Cerebellar cortex (tissue), 1 donor: ENCODE results near the gene NUDT14.

Experiments
- DNase-seq: peaks from one replicate; pipeline ENCODE4 v3.0.0-alpha.2; 2015; ENCODE audit warnings: low spot score

Gene NUDT14

GRCh38 chr14:105173901-105174894 is 6.9 kb downstream of the NUDT14 start:
- DNase-seq = no peak

GRCh38 chr14:105173145-105173544 is 8.0 kb downstream of the NUDT14 start:
- DNase-seq = no peak

DNA sequence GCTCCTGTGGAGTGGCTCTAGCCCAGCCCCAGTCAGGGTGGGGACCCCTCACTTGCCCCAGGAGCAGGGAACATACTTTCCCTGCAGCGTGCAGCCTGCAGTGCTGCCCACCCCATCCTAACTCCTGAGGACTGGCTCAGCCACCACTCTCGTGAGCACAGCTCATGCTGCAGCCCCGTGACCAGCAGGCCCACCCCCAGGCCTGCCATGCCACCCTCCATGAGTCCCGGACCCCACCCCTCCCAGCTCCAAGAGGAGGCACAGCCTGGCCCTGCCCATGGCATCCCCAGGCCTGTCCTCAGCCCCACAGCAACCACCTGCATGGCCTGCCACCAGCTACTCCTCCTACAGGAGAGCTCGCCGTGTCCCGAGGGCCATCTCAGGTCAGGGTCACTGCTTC is 8.6 kb downstream of the NUDT14 start:
- no peak for DNase-seq

GRCh38 chr14:105171004-105171673 is 10.0 kb downstream of the NUDT14 start:
- no peak for DNase-seq

GRCh38 chr14:105169776-105170655 is 11.1 kb downstream of the NUDT14 start:
- no peak for DNase-seq

GRCh38 chr14:105168979-105169507 is 12.1 kb downstream of the NUDT14 start:
- peak; percentile 43 for DNase-seq

DNA sequence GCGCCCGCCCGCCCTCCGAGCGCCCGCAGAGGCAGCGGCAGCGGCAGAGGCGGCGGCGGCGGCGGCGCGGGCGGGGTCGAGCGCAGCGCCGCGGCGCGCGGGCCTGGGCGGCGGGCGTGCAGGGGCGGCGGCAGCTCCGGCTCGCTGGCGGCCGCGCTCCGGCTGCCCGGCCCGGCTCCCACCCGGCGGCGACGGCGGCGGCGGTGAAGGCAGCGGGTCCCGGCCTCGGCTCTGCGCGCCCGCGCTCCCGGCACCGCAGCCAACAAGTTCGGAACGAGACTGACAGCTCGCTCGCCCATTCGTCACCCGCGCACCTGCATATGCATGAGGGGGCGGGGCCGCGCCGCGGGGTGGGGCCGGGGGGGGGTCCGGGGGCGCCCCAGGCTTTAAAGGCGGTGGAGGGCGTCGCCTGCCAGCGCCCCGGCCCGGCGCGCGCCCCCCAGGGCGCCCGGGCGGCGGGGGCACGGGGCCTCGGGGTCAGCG is 12.6 kb downstream of the NUDT14 start, which contains the start of gene JAG2:
JAG2 (minus strand) TSS at position 281 of the 483 bp plus-strand sequence. CDS start 356 bp downstream, outside the sequence.
- DNase-seq = peak; percentile 61

- no peak for DNase-seq
Measured at GRCh38 chr14:105168093-105168420, 13.1 kb downstream of the NUDT14 start.

GRCh38 chr14:105167303-105168092 is 13.6 kb downstream of the NUDT14 start:
- no peak for DNase-seq

- no peak for DNase-seq
Measured at GRCh38 chr14:105166571-105167302, 14.4 kb downstream of the NUDT14 start.

GRCh38 chr14:105165761-105166485 is 15.2 kb downstream of the NUDT14 start:
- no peak for DNase-seq

DNA sequence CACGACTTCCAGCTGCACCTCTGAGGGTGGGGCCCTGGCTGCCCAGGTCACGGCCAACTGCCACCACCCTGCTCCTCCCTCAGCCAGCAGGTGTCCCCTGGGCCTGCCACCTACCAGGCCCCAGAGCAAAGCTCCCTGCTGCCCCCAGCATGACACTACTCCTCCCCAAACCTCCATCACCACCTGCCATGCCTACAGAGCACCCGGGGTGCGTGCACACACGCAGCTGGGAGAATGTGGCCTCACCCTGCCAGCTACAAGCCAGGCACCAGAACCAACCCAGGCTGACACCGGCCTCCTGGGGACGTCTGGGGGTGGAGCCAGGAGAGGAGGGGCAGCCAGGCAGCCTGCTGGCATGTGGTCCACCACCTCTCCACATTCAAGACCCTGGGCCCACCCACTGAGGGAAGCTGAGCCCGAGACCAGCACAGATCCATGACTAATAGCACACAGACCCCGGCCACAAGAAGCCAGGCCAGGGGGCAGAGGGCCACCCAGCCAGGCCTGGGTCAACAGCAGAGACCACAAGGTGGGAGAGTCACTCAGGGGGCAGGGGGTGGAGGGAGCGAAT is 15.9 kb downstream of the NUDT14 start:
- DNase-seq = no peak

GRCh38 chr14:105163040-105163742 is 17.9 kb downstream of the NUDT14 start:
- DNase-seq = no peak

DNA sequence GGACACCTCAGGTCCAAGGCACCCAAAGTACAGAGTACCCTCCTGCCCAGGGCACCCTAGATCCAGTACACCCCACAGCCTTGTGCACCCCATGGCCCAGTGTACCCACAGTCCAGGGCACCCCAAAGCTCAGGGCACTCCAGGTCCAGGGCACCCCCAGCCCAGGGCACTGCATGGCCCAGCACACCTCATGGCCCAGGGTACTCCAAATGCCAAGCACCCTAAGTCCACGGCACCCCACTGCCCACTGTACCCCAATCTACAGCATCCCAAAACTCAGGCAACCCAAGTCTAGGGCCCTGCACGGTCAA is 18.5 kb downstream of the NUDT14 start:
- no peak for DNase-seq

DNA sequence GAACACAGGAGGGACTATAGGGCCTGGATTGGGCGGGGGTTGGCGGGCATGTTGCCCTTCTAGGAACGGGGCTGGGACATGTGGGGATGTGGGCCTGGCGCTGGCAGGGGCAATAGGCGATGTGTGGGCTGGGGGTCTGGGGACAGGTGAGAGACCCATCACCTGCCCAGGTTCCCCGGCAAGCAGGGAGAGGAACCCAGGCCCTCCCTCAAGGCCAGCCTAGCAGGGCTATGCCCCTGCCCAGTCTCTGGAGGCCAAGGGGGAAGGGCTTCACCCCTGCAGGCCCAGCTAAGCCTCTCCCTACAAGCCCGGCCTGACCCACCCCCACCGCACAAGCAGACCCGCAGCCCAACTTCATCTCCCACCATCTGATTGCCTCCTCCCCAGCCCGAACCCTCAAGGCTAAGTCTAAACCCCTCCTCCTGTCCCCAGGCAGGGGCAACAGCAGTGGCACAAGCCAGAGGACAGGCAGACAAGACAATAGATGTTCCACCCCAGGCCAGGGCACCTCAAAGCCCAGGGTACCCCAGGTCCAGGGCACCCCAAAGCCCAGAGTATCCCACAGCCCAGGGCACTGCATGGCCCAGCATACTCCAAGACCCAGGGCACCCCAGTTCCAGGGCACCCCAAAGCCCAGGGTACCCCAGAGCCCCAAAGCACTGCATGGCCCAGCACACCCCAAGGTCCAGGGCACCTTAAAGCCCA is 19.0 kb downstream of the NUDT14 start:
- DNase-seq = no peak

DNA sequence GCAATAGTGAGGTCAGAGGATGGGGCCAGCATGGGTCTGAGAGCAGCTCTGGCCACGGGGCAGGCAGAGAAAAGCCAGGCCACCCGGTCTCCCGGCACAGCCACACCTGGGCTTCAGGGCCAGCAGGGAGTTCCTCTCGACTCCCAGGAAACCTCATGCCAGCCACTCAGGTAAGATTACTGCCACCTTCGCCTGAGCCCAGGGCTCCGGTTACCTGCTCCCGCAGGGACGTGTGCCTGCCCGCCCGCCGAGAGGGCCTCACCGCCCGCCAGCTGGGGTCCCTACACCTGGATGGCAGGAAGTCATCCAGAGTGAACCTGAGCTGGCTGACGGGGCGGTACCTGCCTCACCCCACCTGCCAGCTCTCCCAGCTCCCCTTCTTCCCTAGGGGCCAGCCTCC is 19.8 kb downstream of the NUDT14 start:
- DNase-seq = no peak

DNA sequence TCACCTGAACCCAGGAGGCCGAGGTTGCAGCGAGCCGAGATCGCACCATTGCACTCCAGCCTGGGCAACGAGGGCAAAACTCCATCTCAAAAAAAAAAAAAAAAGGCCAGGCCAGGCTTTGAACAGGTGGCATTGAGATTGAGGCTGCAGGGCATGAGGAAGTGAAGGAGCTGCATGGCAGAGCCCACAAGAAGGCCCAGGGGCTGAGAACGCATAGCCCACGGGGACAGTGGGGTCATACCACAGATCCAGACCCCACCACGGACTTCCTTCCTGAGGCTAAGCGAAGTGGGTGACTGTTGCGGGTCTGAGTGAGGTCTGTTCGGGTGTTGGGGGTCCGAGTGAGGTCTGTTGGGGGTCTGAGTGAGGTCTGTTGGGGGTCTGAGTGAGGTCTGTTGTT is 20.3 kb downstream of the NUDT14 start:
- DNase-seq = no peak

- no peak for DNase-seq
Measured at GRCh38 chr14:105159344-105159743, 21.8 kb downstream of the NUDT14 start.
